ENCODE data around the gene CENPT. TPM values are rescaled to one million over a fixed set of nuclear protein-coding genes. Genes with fewer than 3 reads are reported as not detected.
A peak's percentile ranks its signal among the peaks of the same experiment; 100 is the strongest.

Gene CENPT
- total RNA-seq, 4 donors from 2014 or later: 29.4 to 70.2 (median 52.8) TPM

DNA sequence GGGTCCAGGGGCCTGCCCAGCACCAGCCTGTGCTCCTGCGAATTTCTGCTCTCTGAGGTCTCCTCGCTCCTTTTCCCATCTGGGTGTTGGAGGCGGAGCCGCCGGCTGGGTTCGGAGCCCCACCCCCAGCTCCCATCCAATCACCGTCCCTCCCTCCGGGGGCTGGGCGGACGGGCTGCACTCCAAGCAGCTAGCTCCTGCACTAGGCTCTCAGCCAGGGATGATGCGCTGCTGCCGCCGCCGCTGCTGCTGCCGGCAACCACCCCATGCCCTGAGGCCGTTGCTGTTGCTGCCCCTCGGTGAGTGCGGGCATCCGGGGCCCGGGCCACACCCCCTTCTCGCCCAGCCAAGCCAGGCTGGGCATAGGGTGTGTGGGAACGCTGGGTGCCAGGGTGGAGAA, 37.2 kb upstream of the CENPT start, which contains the start of gene NRN1L:
Gene NRN1L, plus strand, starts transcription at position 202 of the 400 bp plus-strand sequence. Its CDS starts 19 bp downstream, at position 221.
- H3K27ac ChIP-seq: peak within 1 kb of the TSS; percentile 60 to 76
- DNase-seq: peak; percentile 92 to 93

DNA sequence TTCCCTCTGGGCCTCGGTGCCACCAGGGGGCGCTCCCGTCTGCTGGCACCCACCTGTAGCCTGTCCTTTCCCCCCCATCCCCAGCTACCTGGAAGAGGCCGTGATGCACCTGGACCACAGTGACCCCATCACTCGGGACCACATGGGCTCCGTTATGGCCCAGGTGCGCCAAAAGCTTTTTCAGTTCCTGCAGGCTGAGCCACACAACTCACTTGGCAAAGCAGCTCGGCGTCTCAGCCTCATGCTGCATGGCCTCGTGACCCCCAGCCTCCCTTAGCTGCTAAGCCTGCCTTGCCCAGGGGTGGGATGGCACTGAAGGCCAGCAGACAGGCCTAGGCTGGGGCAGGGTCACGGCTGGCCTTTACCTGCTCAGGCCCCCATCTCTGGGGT, 36.4 kb upstream of the CENPT start:
- Histone ChIP-seq H3K4me3 (no peak overlapping the region), H3K9me3 (no peaks in the 10 kb centered on the region), H3K4me1 (peaks cover 0 to 5% of the 10 kb centered on the region in 2 donors), H3K27me3 (no peaks in the 10 kb centered on the region), H3K27ac (peak overlapping the region; percentile 38 to 72), H3K36me3 (no peaks in the 10 kb centered on the region)
- TF ChIP-seq POLR2A (IDR thresholded peaks at IDR 0.05): no peak
- TF ChIP-seq, protein P1, sequence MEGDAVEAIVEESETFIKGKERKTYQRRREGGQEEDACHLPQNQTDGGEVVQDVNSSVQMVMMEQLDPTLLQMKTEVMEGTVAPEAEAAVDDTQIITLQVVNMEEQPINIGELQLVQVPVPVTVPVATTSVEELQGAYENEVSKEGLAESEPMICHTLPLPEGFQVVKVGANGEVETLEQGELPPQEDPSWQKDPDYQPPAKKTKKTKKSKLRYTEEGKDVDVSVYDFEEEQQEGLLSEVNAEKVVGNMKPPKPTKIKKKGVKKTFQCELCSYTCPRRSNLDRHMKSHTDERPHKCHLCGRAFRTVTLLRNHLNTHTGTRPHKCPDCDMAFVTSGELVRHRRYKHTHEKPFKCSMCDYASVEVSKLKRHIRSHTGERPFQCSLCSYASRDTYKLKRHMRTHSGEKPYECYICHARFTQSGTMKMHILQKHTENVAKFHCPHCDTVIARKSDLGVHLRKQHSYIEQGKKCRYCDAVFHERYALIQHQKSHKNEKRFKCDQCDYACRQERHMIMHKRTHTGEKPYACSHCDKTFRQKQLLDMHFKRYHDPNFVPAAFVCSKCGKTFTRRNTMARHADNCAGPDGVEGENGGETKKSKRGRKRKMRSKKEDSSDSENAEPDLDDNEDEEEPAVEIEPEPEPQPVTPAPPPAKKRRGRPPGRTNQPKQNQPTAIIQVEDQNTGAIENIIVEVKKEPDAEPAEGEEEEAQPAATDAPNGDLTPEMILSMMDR (IDR thresholded peaks at IDR 0.05): peak; percentile 66 to 80 (median 75)
- intact Hi-C loops (cut with DNase I; ENCODE audit: low total_unique reads): loop anchor here (5.0 kb wide), 1 partner anchor 43 kb away; no protein-coding TSS in a partner anchor
- peak; percentile 48 to 52 for DNase-seq

More for the DNA sequence above, 37.2 kb upstream of the CENPT start, which contains the start of gene NRN1L:
- Histone ChIP-seq H3K9me3 (no peaks in the 10 kb centered on the region), H3K4me3 (no peak within 1 kb of the TSS), H3K27me3 (no peaks in the 10 kb centered on the region), H3K36me3 (no peaks in the 10 kb centered on the region), H3K4me1 (peaks cover 0 to 5% of the 10 kb centered on the region in 2 donors)
- peak in 1 of 2 donors; percentile 17 for TF ChIP-seq POLR2A (IDR thresholded peaks at IDR 0.05)
- TF ChIP-seq, protein P1 (IDR thresholded peaks at IDR 0.05): no peak
- intact Hi-C loops (cut with DNase I; ENCODE audit: low total_unique reads): loop anchor here (5.0 kb wide), 1 partner anchor 43 kb away; no protein-coding TSS in a partner anchor

DNA sequence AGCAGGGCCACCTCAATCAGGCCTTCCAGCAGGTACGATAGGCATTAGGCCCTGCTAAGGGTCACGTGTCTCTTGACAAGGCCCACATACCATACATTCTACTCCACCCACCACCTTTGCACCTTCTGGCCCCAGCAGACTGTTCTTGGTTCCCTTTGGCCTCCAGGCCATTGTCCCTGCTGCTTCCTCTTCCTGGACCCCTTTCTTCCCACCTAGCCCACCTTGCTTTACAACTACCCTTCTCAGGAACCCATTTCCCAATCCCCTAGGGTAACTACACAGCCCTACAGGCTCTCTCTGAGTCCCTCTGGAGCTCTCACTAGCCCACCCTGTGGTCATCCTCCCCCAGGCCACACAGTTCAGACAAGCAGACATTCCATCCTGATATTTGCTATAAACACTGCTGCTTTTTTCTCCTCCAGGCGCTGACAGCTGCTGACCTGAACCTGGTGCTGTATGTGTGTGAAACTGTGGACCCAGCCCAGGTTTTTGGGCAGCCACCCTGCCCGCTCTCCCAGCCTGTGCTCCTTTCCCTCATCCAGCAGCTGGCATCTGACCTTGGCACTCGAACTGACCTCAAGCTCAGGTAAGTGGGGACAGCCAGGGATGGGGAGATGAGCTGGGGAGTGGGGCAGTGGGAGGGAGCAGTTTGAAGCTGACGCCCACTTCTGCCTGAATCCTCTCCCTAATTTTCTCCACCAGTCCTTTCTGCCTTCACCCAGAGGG, 35.8 kb upstream of the CENPT start:
- Histone ChIP-seq H3K27me3 (no peaks in the 10 kb centered on the region), H3K36me3 (no peaks in the 10 kb centered on the region), H3K4me3 (no peak overlapping the region), H3K4me1 (peaks cover 0 to 5% of the 10 kb centered on the region in 2 donors), H3K27ac (peak overlapping the region in 1 of 2 donors; percentile 72), H3K9me3 (no peaks in the 10 kb centered on the region)
- no peak for TF ChIP-seq POLR2A (IDR thresholded peaks at IDR 0.05)
- TF ChIP-seq, protein P1 (IDR thresholded peaks at IDR 0.05): no peak
- no peak for DNase-seq
- intact Hi-C loops (cut with DNase I; ENCODE audit: low total_unique reads): loop anchor here (5.0 kb wide), 1 partner anchor 44 kb away; no protein-coding TSS in a partner anchor

DNA sequence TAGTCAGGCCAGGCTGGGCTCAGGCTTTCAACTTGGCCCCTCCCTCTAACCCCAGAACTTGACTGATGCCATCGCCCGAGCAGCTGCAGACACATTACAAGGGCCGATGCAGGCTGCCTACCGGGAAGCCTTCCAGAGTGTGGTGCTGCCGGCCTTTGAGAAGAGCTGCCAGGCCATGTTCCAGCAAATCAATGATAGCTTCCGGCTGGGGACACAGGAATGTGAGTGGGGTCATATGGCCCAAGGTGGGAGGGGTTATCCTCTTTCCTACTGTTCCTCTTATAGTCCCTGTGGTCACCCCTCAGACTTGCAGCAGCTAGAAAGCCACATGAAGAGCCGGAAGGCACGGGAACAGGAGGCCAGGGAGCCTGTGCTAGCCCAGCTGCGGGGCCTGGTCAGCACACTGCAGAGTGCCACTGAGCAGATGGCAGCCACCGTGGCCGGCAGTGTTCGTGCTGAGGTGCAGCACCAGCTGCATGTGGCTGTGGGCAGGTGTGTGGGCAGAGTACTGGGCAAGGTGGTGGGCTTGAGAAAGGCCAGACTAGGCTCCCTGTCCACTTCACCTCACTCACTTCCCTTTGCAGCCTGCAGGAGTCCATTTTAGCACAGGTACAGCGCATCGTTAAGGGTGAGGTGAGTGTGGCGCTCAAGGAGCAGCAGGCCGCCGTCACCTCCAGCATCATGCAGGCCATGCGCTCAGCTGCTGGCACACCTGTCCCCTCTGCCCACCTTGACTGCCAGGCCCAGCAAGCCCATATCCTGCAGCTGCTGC, 35.1 kb upstream of the CENPT start:
- TF ChIP-seq POLR2A (IDR thresholded peaks at IDR 0.05): no peak
- TF ChIP-seq, protein P1 (IDR thresholded peaks at IDR 0.05): no peak
- H3K36me3 ChIP-seq: no peaks in the 10 kb centered on the region

More for the DNA sequence above, 35.1 kb upstream of the CENPT start:
- Histone ChIP-seq H3K9me3 (no peaks in the 10 kb centered on the region), H3K4me1 (peaks cover 0 to 5% of the 10 kb centered on the region in 2 donors), H3K4me3 (no peak overlapping the region), H3K27ac (no peak overlapping the region), H3K27me3 (no peaks in the 10 kb centered on the region)
- intact Hi-C loops (cut with DNase I; ENCODE audit: low total_unique reads): loop anchor here (5.0 kb wide), 1 partner anchor 45 kb away; no protein-coding TSS in a partner anchor
- no peak for DNase-seq
